Kidney (tissue), 14 donors: Measurements from ENCODE around the gene RPS5. TPM values are rescaled to one million over a fixed set of nuclear protein-coding genes. Genes with fewer than 3 reads are reported as not detected.

Source experiments
- DNase-seq, 5 donors: peaks; one replicate each; pipeline ENCODE4 v3.0.0-alpha.2; 2013 to 2020
- FAIRE-seq: peaks from 2 replicates; lab custom pipeline; 2012; peaks lifted over from hg19 to GRCh38; lab: Jason Lieb, UNC
- H3K27ac ChIP-seq, 2 donors: one replicate each; pipeline ENCODE4 v1.7.0; 2013; ENCODE audit warnings: low read depth in 2 of 2, low read length in 2 of 2, inconsistent platforms in 1 of 2
- H3K27me3 ChIP-seq: one replicate; pipeline ENCODE4 v1.7.1; 2013; ENCODE audit warnings: low read length, inconsistent platforms; ENCODE audit not compliant: control insufficient read depth, insufficient read depth
- H3K36me3 ChIP-seq, 3 donors: one replicate each; pipeline versions ENCODE4 v1.7.0 to v1.7.1; 2013; ENCODE audit warnings: low read length in 3 of 3, control low read depth in 1 of 3, inconsistent platforms in 1 of 3; ENCODE audit not compliant: insufficient read depth in 3 of 3, control insufficient read depth in 2 of 3
- H3K4me1 ChIP-seq, 3 donors: one replicate each; pipeline versions ENCODE4 v1.7.0 to v1.7.1; 2013; ENCODE audit warnings: low read length in 3 of 3, inconsistent platforms in 1 of 3, low read depth in 1 of 3; ENCODE audit not compliant: control insufficient read depth in 2 of 3, insufficient read depth in 2 of 3
- H3K4me3 ChIP-seq, 3 donors: one replicate each; pipeline versions ENCODE4 v1.7.0 to v1.8.1; 2013; ENCODE audit warnings: low read length in 3 of 3, control low read depth in 1 of 3, inconsistent platforms in 1 of 3
- H3K9ac ChIP-seq, 3 donors: one replicate each; pipeline versions ENCODE4 v1.7.0 to v1.7.1; 2013; ENCODE audit warnings: low read length in 3 of 3, control low read depth in 1 of 3, inconsistent platforms in 1 of 3
- H3K9me3 ChIP-seq, 3 donors: one replicate each; pipeline versions ENCODE4 v1.7.0 to v1.7.1; 2013; ENCODE audit warnings: low read length in 3 of 3, control low read depth in 1 of 3, inconsistent platforms in 1 of 3; ENCODE audit not compliant: control insufficient read depth in 2 of 3, insufficient read depth in 1 of 3
- intact Hi-C: fragments of 100-400 bp; cut with DNase I; formaldehyde crosslinking; loops from one replicate; pipeline ENCODE4 v1.11.1; 2022
- polyA plus RNA-seq: library from polyadenylated mRNA; stranded (reverse); fragments of 350-450 nt; fragmentation: Illumina TruSeq; extraction: RNeasy Lipid Tissue Mini Kit (QIAGEN cat#74804); gene quantifications from one replicate; pipeline ENCODE4 v1.2.3, GENCODE V29; 2014; ENCODE audit warnings: low read depth, low replicate concordance; ENCODE audit not compliant: insufficient read depth
- total RNA-seq: library from RNA; stranded (reverse); fragmentation: NEBNext Ultra II Directional; extraction: Animal tissue kit (Norgen Biotek cat#: 25700); gene quantifications from one replicate; pipeline ENCODE4 v1.2.1, GENCODE V29; 2021
- TF ChIP-seq, protein P1 (sequence below): IDR thresholded peaks from 3 replicates; pipeline ENCODE4 v1.5.1; 2012; ENCODE audit warnings: mild to moderate bottlenecking, moderate library complexity, borderline replicate concordance; ENCODE audit not compliant: insufficient read depth; ENCODE audit errors: extremely low read depth
- donor health status: control.
- donor health status: control.
- donor health status: control.
- donor health status: control.
- donor health status: control.
- donor health status: DM: yes; HTN: yes; CAD: no.
- donor health status: Normal renal cell carcinoma (clear cell type).

The RPS5 gene
- total and polyA plus RNA-seq, 2 donors from 2014 or later: 802 to 929 TPM

DNA sequence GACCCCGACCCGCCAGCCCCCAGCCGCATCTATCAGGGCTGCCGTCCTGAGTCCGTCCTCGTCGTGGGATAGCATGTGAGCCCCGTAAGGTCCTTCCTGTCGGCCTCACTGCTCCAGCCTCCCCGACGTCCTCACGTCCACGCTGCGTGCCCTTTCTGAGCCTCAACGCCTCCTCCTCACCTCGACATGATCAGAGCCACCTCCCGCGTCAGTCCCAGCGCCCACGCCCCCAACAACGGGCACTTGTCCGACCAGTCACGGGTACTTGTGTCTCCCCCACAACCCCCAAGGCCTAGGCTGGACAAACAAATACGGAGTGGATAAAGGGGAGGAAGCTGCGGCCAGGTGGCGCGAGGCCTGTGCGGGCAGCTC lies 25.2 kb upstream of the RPS5 start:
- Histone ChIP-seq H3K9me3 (no peaks in the 10 kb centered on the region), H3K36me3 (no peaks in the 10 kb centered on the region), H3K27ac (peak overlapping the region; percentile 87 to 96), H3K4me1 (peaks cover 0 to 1% (median 0%) of the 10 kb centered on the region in 3 donors), H3K27me3 (no peaks in the 10 kb centered on the region), H3K4me3 (peak overlapping the region; percentile 95 to 96 (median 96)), H3K9ac (peak overlapping the region; percentile 83 to 94 (median 92))
- TF ChIP-seq, protein P1, sequence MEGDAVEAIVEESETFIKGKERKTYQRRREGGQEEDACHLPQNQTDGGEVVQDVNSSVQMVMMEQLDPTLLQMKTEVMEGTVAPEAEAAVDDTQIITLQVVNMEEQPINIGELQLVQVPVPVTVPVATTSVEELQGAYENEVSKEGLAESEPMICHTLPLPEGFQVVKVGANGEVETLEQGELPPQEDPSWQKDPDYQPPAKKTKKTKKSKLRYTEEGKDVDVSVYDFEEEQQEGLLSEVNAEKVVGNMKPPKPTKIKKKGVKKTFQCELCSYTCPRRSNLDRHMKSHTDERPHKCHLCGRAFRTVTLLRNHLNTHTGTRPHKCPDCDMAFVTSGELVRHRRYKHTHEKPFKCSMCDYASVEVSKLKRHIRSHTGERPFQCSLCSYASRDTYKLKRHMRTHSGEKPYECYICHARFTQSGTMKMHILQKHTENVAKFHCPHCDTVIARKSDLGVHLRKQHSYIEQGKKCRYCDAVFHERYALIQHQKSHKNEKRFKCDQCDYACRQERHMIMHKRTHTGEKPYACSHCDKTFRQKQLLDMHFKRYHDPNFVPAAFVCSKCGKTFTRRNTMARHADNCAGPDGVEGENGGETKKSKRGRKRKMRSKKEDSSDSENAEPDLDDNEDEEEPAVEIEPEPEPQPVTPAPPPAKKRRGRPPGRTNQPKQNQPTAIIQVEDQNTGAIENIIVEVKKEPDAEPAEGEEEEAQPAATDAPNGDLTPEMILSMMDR: no peak
- intact Hi-C loops: no loop called here
- DNase-seq: peak in 4 of 5 donors; percentile 65 to 91 (median 80)
- FAIRE-seq: no peak

DNA sequence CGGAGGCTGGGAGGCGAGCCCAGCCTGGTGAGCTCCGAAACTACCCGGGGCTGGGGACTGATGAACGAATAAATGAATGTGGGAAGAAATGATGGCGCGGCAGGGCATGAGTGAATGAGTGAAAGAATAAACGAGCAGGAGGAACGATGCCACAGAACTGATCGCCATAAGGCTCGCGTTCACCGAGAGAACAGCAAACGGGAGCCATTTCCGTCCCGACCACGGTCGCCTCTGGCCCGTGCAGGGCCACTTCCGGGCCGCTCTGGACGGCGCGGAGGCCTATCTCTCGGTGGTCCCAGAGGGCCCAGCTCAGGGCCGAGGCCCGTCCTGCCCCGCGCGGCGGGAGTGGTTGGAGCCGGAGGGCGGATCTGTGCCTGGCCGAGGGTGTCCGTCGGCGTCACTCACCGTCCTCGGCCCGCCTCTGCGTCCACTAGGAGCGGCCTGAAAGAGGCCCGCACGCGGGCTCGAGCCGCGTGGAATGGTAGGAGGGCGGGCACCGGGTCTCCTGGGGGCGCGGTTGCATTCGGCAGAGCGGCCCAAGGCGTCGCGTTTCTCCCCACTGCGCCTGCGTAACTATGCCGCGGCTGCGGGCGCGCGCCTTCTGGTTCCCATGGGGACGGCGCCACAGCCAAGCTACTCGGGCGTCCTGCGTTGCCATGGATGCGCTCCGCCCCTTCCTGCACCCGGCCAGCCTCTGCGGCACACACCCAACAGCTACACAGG lies 24.6 kb upstream of the RPS5 start, which contains the start of gene ZNF497:
Gene ZNF497, minus strand, starts transcription at position 480 of the 723 bp plus-strand sequence. CDS start 5,116 bp downstream, outside the sequence.
- intact Hi-C loops: no loop called here
- FAIRE-seq: no peak

DNA sequence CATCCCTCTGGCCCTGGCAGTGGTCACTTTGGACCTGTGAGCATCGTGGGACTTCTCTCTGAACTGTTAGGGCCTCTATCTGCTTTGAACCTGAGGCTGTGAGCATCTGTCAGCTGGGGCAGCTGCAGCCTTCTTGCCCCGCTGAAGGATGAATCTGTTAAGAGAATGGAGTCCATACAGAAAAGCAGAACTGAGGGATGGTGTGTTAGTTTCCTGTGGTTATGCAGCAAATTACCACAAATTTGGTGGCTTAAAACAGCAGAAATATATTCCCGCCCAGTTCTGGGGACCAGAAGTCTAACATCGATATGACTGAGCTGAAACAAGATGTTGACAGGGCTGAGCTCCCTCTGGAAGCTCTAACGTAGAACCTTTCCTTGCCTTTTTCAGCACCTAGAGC lies 22.9 kb upstream of the RPS5 start:
- FAIRE-seq (no peak), DNase-seq (no peak)
- H3K4me1 ChIP-seq: no peaks in the 10 kb centered on the region
- H3K9me3 ChIP-seq: no peaks in the 10 kb centered on the region
- H3K27me3 ChIP-seq: no peaks in the 10 kb centered on the region
- intact Hi-C loops: no loop called here
- TF ChIP-seq, protein P1: no peak
- H3K36me3 ChIP-seq: no peaks in the 10 kb centered on the region
- no peak overlapping the region for H3K4me3 ChIP-seq
- H3K27ac ChIP-seq: no peak overlapping the region
- no peak overlapping the region for H3K9ac ChIP-seq

More for the DNA sequence above, 24.6 kb upstream of the RPS5 start, which contains the start of gene ZNF497:
- Histone ChIP-seq H3K27ac (peak within 1 kb of the TSS; percentile 87 to 96), H3K4me1 (no peaks in the 10 kb centered on the region), H3K9ac (peak within 1 kb of the TSS; percentile 83 to 94 (median 92)), H3K27me3 (no peaks in the 10 kb centered on the region), H3K4me3 (peak within 1 kb of the TSS; percentile 95 to 96 (median 96)), H3K36me3 (no peaks in the 10 kb centered on the region), H3K9me3 (no peaks in the 10 kb centered on the region)
- peak; percentile 97 to 99 (median 98) for DNase-seq
- TF ChIP-seq, protein P1: peak; percentile 1
